GM12872 (cell line): ENCODE data around the gene PLPP6.

ENCODE experiments used
- CTCF ChIP-seq: IDR thresholded peaks from 3 replicates; pipeline ENCODE4 v1.5.1; 2011; ENCODE audit warnings: low read depth, mild to moderate bottlenecking, low read length, moderate library complexity; ENCODE audit not compliant: insufficient read depth

The PLPP6 gene

DNA sequence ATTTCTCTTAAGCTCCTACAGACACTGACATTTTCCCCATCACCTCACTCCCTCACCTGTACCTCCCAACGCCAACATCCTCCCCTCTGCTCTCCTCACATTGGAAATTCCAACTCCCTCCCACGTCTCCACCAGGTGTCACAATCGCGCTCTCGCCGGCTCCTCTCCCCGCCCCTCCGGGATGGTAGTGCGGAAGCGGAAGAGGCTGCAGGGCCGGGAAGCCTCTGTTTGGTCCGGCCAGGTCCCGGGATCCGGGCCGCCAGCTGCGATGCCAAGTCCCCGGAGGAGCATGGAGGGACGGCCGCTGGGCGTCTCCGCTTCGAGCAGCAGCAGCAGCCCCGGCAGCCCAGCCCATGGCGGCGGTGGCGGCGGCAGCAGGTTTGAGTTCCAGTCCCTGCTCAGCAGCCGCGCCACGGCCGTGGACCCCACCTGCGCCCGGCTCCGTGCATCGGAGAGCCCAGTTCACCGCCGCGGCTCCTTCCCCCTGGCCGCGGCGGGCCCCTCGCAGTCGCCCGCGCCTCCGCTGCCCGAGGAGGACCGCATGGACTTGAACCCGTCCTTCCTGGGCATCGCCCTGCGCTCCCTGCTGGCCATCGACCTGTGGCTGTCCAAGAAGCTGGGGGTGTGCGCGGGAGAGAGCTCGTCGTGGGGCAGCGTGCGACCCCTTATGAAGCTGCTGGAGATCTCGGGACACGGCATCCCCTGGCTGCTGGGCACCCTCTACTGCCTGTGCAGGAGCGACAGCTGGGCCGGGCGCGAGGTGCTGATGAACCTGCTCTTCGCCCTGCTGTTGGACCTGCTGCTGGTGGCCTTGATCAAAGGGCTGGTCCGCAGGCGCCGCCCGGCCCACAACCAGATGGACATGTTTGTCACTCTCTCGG lies at the start of gene PLPP6:
Gene PLPP6 (plus strand): TSS at position 187 of the 881 bp plus-strand sequence. CDS start 82 bp downstream, at position 269.
- TF ChIP-seq CTCF: peak; percentile 51

GRCh38 chr9:4614627-4615026 lies 47.5 kb upstream of the PLPP6 start:
- no peak for TF ChIP-seq CTCF

GRCh38 chr9:4615251-4615650 lies 46.8 kb upstream of the PLPP6 start:
- TF ChIP-seq CTCF: no peak

GRCh38 chr9:4615778-4616177 lies 46.3 kb upstream of the PLPP6 start:
- TF ChIP-seq CTCF: no peak

GRCh38 chr9:4617752-4618151 lies 44.3 kb upstream of the PLPP6 start:
- no peak for TF ChIP-seq CTCF

DNA sequence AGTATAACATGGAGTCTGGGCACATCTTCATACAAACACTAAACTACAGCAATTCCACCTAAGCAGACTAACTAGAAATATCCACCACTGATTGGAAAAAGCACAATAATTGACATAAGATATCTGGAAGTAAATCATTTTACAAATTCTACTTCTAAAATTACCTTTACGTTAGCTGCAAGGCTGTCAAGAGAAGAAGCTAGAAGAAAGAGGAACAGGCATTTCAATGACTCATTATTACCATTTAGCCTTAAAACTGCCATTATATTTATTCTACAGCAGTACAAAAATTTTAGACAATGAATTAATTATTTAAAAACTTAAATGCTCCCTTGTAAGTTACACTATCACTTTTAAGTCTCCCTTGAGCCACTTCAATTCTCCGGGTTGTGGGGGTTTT lies 43.4 kb upstream of the PLPP6 start:
- no peak for TF ChIP-seq CTCF

DNA sequence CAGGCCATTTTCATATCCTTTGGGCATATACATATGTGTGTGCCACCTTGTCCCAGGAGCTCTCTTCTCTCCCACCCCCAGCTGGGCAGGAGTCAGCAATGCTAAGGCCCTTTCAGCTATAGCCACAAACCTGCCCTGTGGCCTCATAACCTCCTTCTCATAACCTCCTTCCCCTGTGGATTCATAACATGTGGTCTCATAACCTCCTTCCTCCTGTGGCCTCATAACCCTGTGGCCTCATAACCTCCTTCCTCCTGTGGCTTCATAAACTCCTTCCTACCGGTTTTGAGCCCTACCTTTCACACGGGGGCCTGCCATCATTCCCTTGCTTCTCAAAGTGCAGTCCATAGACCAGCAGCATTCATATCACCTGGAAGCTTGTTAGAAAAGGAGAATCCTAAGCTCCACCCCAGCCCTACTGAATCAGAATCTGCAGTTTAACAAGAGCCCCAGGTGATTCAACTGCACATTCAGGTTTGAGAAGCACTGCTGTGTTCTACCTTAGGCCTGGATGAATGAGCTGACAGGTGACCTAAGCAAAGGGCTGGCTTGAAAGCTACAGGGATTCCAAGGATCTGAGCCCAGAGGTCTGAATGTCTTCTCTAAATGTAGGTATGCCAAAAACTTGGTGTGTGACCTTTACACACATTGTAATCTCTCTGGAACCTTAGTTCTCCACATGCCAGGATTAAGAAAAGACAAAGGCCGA lies 41.9 kb upstream of the PLPP6 start:
- TF ChIP-seq CTCF: no peak
